CD4-positive, alpha-beta T cell treated with Interleukin-6 at 100 ng/mL for 8 hours (primary cell): ENCODE results near the gene GRK3.
"Not testable (repeated sequence)": the region's sequence is repeated elsewhere in the genome, so short reads cannot be mapped to it uniquely, and the experiment has no call there.

Experiments
- DNase-seq: peaks from one replicate; pipeline ENCODE4 v3.0.0-alpha.2; 2020; ENCODE audit warnings: mixed read lengths, low spot score

The GRK3 gene

DNA sequence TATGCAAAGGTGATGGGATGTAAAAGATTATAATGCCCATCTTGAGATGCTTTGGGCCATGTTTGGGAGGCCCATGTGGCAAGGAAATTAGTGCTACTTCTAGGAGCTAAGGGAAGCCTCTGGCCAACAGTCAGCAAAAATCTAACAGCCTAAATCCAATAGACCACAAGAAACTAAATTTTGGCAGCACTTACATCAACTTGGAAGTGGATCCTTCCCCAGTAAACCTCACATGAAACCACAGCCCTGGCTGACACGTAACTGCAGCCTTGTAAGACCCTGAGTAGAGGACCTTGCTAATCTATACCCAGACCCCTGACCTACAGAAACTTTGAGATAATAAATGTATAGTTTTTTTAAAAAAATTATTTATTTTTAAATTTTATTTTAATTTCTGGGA, 13.1 kb upstream of the GRK3 start:
- DNase-seq = no peak

- DNase-seq = not testable (repeated sequence)
Observed at GRCh38 chr22:25552405-25552804, 12.1 kb upstream of the GRK3 start.

DNA sequence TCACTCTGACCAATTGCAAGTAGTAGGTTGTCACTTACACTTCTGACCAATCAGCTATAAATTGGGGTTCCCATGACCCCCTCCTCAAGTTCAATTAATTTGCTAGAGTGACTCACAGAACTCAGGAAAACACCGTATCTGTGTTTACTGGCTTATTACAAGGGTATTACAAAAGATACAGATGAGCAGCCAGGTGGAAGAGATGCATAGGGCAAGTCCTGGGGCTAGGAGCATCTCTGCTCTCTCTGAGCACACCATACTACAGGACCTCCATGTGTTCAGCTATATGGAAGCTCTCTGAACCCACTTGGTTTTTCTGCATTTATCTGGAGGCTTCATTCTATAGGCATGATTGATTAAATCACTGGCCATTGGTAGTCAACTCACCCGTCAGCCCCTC, 11.3 kb upstream of the GRK3 start:
- no peak for DNase-seq

DNA sequence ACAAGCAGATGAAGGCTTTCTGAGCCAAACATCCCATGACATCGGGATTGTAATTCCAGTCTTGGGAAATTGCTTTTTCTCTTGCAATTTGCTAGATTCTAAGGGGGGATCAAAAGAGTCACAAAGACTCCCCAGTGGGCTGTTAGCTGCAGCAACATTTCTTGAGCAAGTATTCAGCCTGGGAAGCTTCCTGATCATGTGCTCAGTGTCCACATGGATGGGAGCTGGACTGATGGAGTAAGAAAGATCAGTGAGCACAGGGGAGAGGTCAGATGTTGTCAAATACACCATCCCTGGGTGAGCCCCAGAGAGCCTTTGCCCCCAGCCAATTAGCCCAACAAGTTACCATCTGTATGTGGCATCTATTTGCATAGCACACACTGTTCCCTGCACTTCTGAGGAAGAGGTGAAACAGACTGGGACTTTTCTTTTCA, 10.2 kb upstream of the GRK3 start:
- no peak for DNase-seq

GRCh38 chr22:25554689-25555088, 9.8 kb upstream of the GRK3 start:
- DNase-seq = no peak

GRCh38 chr22:25555586-25555985, 8.9 kb upstream of the GRK3 start:
- no peak for DNase-seq

- no peak for DNase-seq
Observed at GRCh38 chr22:25557218-25557617, 7.3 kb upstream of the GRK3 start.

DNA sequence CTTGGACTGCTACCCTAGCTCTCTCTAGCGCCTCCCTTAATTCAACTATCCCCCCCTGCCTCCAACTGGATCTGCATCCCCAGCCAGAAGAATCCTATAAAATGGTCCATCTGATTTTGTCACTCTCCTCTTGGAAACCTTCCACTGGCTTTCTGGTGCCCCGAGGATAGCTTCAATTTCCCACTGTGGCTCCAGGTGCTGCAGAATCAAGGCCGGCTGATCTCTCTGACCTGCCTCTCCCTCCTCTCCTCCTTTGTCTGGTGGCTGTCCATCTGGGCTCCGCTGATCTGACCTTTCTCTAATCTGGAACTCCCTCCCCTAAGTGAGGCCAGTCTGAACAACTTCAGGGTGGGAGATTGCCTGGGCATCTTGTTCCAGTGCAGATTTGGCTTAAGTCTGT, 6.1 kb upstream of the GRK3 start:
- DNase-seq = no peak

- not testable (repeated sequence) for DNase-seq
Observed at GRCh38 chr22:25559910-25560309, 4.6 kb upstream of the GRK3 start.

- DNase-seq = not testable (repeated sequence)
Observed at GRCh38 chr22:25561182-25561581, 3.3 kb upstream of the GRK3 start.

- DNase-seq = not testable (repeated sequence)
Observed at GRCh38 chr22:25561927-25562326, 2.5 kb upstream of the GRK3 start.

DNA sequence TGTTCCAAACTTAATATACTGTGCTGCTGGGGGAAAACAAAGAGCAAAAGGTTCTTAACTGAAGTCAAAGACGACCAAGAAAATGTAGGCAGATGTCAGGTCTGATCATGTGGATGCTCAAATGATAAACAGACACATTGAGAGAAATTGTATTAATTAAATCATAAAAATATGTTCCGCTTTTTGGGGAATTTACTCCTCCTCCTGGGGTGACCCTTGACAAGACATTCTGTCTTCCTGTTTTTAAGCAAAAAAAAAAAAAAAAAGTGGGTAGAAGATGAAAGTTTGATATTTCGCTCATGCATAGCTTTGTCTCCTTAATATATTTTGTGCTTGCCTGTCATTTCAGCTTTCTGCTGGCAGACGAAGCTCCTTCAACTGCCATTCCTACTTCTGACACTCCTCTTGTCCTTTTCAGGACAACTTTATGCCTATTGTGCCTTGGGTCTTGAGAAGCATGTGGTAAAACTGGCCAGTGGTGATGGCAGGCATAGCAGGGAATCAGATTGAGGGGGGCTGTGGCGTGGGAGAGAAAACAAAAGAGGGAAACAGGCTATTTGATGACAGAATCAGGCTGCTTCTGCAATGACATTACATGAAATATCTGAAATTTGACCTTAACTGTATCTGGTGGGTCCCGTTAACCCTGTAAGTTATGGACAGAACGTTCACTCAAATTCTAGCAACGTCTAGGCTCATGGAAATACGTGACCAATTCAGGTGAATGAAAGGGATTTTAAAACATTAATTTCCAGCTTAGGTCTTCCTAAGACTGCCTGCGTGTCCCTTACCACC, 1.3 kb upstream of the GRK3 start:
- DNase-seq = not testable (repeated sequence)

DNA sequence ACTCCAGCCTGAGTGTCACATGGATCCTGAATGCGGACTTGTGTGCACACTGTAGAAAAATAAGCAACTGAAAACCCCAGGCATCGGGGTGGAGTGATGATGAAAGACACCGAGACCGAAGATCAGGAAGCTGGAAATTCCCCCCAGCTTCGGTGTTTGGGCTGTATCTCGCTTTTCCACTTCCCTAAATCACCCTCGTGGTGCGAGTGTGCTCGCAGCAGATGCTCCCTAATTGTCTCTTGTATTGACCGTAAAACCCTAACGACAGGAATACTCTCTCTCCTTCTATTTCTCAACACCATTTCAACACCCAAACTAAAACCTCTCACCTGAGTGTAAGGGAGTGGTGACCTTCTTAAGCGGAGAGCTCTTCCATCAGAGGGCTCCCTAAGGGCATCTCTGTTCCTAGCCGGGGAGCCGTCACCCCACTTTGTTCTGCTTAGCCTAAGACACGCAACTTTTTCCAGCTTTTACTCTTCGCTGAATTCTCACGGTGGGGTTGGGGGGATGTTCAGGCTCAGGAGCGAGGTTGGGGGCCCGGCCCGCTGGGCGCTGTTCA, 635 bp upstream of the GRK3 start:
- peak; percentile 5 for DNase-seq

- DNase-seq = peak; percentile 5
Observed at GRCh38 chr22:25564979-25565677, 653 bp downstream of the GRK3 start.

- no peak for DNase-seq
Observed at GRCh38 chr22:25566186-25566897, 1.9 kb downstream of the GRK3 start.

GRCh38 chr22:25566898-25567235, 2.4 kb downstream of the GRK3 start:
- DNase-seq = no peak

GRCh38 chr22:25567251-25567675, 2.8 kb downstream of the GRK3 start:
- DNase-seq = no peak

- DNase-seq = not testable (repeated sequence)
Observed at GRCh38 chr22:25568066-25568465, 3.6 kb downstream of the GRK3 start.

- DNase-seq = no peak
Observed at GRCh38 chr22:25569361-25569760, 4.9 kb downstream of the GRK3 start.

GRCh38 chr22:25569983-25570382, 5.5 kb downstream of the GRK3 start:
- DNase-seq = no peak

- DNase-seq = no peak
Observed at GRCh38 chr22:25570486-25570885, 6.0 kb downstream of the GRK3 start.

DNA sequence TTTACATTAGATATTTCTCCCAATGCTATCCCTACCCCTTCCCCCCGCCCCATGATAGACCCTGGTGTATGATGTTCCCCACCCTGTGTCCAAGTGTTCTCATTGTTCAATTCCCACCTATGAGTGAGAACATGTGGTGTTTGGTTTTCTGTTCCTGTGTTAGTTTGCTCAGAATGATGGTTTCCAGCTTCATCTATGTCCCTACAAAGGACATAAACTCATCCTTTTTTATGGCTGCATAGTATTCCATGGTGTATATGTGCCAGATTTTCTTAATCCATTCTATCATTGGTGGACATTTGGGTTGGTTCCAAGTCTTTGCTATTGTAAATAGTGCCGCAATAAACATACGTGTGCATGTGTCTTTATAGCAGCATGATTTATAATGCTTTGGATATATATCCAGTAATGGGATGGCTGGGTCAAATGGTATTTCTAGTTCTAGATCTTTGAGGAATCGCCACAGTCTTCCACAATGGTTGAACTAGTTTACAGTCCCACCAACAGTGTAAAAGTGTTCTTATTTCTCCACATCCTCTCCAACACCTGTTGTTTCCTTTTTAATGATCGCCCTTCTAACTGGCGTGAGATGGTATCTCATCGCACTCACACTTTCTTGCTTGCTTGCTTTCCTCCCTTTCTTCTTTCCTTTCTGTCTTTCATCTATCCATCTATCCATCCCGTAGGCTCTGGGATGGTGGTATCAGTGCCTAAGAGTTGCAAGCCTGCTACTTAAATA, 7.7 kb downstream of the GRK3 start:
- DNase-seq = not testable (repeated sequence)
